ENCODE measurements around the gene PMVK.

- TF ChIP-seq CTCF (IDR thresholded peaks at IDR 0.05; ENCODE audit: poor library complexity): no peak
- no peak for TF ChIP-seq EZH2 (IDR thresholded peaks at IDR 0.05; ENCODE audit: borderline replicate concordance)
Measured at GRCh38 chr1:154883919-154884868, 52.3 kb downstream of the PMVK start.
